ENCODE data around the gene OAS2. TPM values are rescaled to one million over a fixed set of nuclear protein-coding genes. Genes with fewer than 3 reads are reported as not detected.

Gene OAS2
- total and polyA plus RNA-seq, 2 of the 4 experiments (the other 2 are of a cell fraction) = under 0.01 TPM; not detected in 1

GRCh38 chr12:113056631-113057488 lies 78.5 kb downstream of the OAS2 start, which contains the start of gene DTX1 (continued):
- no peak for TF ChIP-seq CHD1 (IDR thresholded peaks at IDR 0.05; ENCODE audit: low read depth, low read length)

- no peak overlapping the region for H3K4me2 ChIP-seq (ENCODE audit: low read depth, low read length)
- H3K9me1 ChIP-seq (ENCODE audit: insufficient read depth, low read length) = 0 out of 2 replicates have a peak, but pooled peaks cover 2% of the 10 kb centered on the region
- CTCF ChIA-PET = interaction anchor here (0.9 kb wide), 1 partner anchor 95 kb away, joined by 3 read pairs; no protein-coding TSS in a partner anchor
- intact Hi-C loops (cut with micrococcal nuclease) = no loop called here
- no peaks in the 10 kb centered on the region for H4K20me1 ChIP-seq (ENCODE audit: insufficient read depth, low read length)
- H3K56ac ChIP-seq (ENCODE audit: extremely low read depth, insufficient read depth, low read length) = no peak overlapping the region
- no peaks in the 10 kb centered on the region for H3K79me1 ChIP-seq (ENCODE audit: low read depth in 1 of 2, low read length in 2 of 2)
- DNase-seq = no peak
- no peak overlapping the region for H4K8ac ChIP-seq (ENCODE audit: low read depth in 2 of 2, low read length in 2 of 2)
- no peak for ATAC-seq (ENCODE audit: low read depth)
- H2BK120ac ChIP-seq (ENCODE audit: low read depth, low read length) = no peak overlapping the region
- no peak overlapping the region for H2BK15ac ChIP-seq (ENCODE audit: low read depth, low read length)
- in situ Hi-C loops (cut with MboI; ENCODE audit: low sequenced_read_pairs) = no loop called here
- H3K4me3 ChIP-seq (ENCODE audit: insufficient read depth, low read depth, low read length) = no peak overlapping the region
- H2AFZ ChIP-seq (replicated peaks; ENCODE audit: low read length, poor library complexity) = no peak overlapping the region
- H3K9ac ChIP-seq (ENCODE audit: low read depth, low read length) = no peak overlapping the region
- no peaks in the 10 kb centered on the region for H3K36me3 ChIP-seq (ENCODE audit: control insufficient read depth, insufficient read depth, low read length)
- H3K27me3 ChIP-seq (ENCODE audit: control insufficient read depth, insufficient read depth, low read length) = peaks cover 43% of the 10 kb centered on the region
- H4K91ac ChIP-seq (ENCODE audit: insufficient read depth, low read depth, low read length) = no peak overlapping the region
- dilution Hi-C loops (cut with HindIII; ENCODE audit: low sequenced_read_pairs, unreplicated experiment) = no loop called here
- no peak overlapping the region for H3K23ac ChIP-seq (ENCODE audit: low read depth, low read length)
- H3K4me1 ChIP-seq (ENCODE audit: control insufficient read depth, insufficient read depth, low read length) = no peaks in the 10 kb centered on the region
- no TSS peak for BruUV-seq (replicated peaks)
- no peak overlapping the region for H2AK5ac ChIP-seq (ENCODE audit: low read depth, low read length)
- no peak overlapping the region for H2AK9ac ChIP-seq (replicated peaks; ENCODE audit: low read depth, low read length, poor library complexity)
- no peak overlapping the region for H3K27ac ChIP-seq (ENCODE audit: insufficient read depth, low read length)
- POLR2A ChIA-PET (ENCODE audit: unreplicated experiment) = no interaction called here
- no peak overlapping the region for H4K5ac ChIP-seq (ENCODE audit: low read depth, low read length)
- 22% methylated on average over 11 of the region's 44 CpGs; no CpG with 5 or more reads in 1 of the 2 experiments for WGBS, 2 experiments (ENCODE audit: extremely low coverage in 2 of 2, insufficient read length in 1 of 2)
- H2BK20ac ChIP-seq (ENCODE audit: low read depth, low read length) = no peak overlapping the region
- no peak overlapping the region for H3K14ac ChIP-seq (replicated peaks; ENCODE audit: low read depth, low read length)
- H3K18ac ChIP-seq (ENCODE audit: low read depth, low read length) = no peak overlapping the region
- H2BK5ac ChIP-seq (ENCODE audit: low read depth, low read length, poor library complexity, severe bottlenecking) = no peak overlapping the region
- H3K4ac ChIP-seq (ENCODE audit: low read depth, low read length) = no peak overlapping the region
- H3K9me3 ChIP-seq (ENCODE audit: control insufficient read depth, insufficient read depth, low read length) = no peaks in the 10 kb centered on the region
- no peak for TF ChIP-seq CHD1 (IDR thresholded peaks at IDR 0.05; ENCODE audit: low read depth, low read length)
- no peak for TF ChIP-seq RCOR1 (IDR thresholded peaks at IDR 0.05; ENCODE audit: insufficient replicate concordance, low read length)
- TF ChIP-seq CTCF (conservative IDR thresholded peaks at IDR 0.05; ENCODE audit: low read depth, low read length) = no peak
- no peak for TF ChIP-seq RFX5 (IDR thresholded peaks at IDR 0.05; ENCODE audit: low read depth, low read length)
- TF ChIP-seq POLR2A (IDR thresholded peaks at IDR 0.05; ENCODE audit: low read depth, low read length) = no peak
- no peak for TF ChIP-seq SMC3 (IDR thresholded peaks at IDR 0.05; ENCODE audit: low read depth, low read length)
- no peak for TF ChIP-seq MXI1 (IDR thresholded peaks at IDR 0.05; ENCODE audit: borderline replicate concordance, low read depth, low read length)
- no peak for TF ChIP-seq BHLHE40 (IDR thresholded peaks at IDR 0.05; ENCODE audit: low read depth, low read length)
- no peak for TF ChIP-seq NFE2L2 (IDR thresholded peaks at IDR 0.05; ENCODE audit: low read depth, low read length)
- no peak for TF ChIP-seq MAFK (IDR thresholded peaks at IDR 0.05; ENCODE audit: low read depth, low read length)
- no peak for TF ChIP-seq USF2 (IDR thresholded peaks at IDR 0.05; ENCODE audit: low read depth, low read length)
- TF ChIP-seq FOS (IDR thresholded peaks at IDR 0.05; ENCODE audit: low read depth, low read length) = no peak
Measured at GRCh38 chr12:113057565-113058485, 79.5 kb downstream of the OAS2 start.
